GM12878 (cell line): ENCODE measurements around the gene ESYT2. TPM values are rescaled to one million over a fixed set of nuclear protein-coding genes. Genes with fewer than 3 reads are reported as not detected.
A peak's percentile ranks its signal among the peaks of the same experiment; 100 is the strongest.

Experiments used
- ATF3 ChIP-seq: IDR thresholded peaks from 2 replicates; pipeline ENCODE4 v1.6.1; 2011; ENCODE audit warnings: low read depth, mild to moderate bottlenecking, low read length, moderate library complexity, borderline replicate concordance; ENCODE audit errors: extremely low read depth
- BCL11A ChIP-seq: IDR thresholded peaks from 2 replicates; pipeline ENCODE4 v1.6.1; 2011; ENCODE audit warnings: low read depth, low read length
- CHD4 ChIP-seq: fragments of 200-600 bp; sonication (generic); IDR thresholded peaks from 2 replicates; pipeline ENCODE4 v1.6.1; 2016; ENCODE audit warnings: mild to moderate bottlenecking
- EP300 ChIP-seq, 2 experiments: fragments of 150-350 bp in 1 of 2; IDR thresholded peaks; 2 replicates each; pipeline ENCODE4 v1.6.1; 2011 to 2012; ENCODE audit warnings: low read depth in 2 of 2, low read length in 2 of 2, borderline replicate concordance in 1 of 2, improper control_type of control experiment in 1 of 2, inconsistent platforms in 1 of 2; ENCODE audit not compliant: control insufficient read depth in 1 of 2
- ETV6 ChIP-seq, 2 experiments: fragments of 450-650 bp in 1 of 2; IDR thresholded peaks in 1 of 2; conservative IDR thresholded peaks in 1 of 2; 2 replicates each; pipeline ENCODE4 v1.6.1; 2014; ENCODE audit warnings: antibody characterized with exemption in 1 of 2, borderline replicate concordance in 1 of 2, low read depth in 1 of 2, mild to moderate bottlenecking in 1 of 2, moderate library complexity in 1 of 2
- HCFC1 ChIP-seq: fragments of 150-350 bp; IDR thresholded peaks from 2 replicates; pipeline ENCODE4 v1.6.1; 2014; ENCODE audit warnings: low read length
- IKZF1 ChIP-seq: fragments of 450-650 bp; conservative IDR thresholded peaks from 2 replicates; pipeline ENCODE4 v1.6.1; 2017; ENCODE audit warnings: antibody characterized with exemption, mild to moderate bottlenecking
- IRF4 ChIP-seq: IDR thresholded peaks from 2 replicates; pipeline ENCODE4 v1.6.1; 2011; ENCODE audit warnings: low read depth, low read length
- KLF5 ChIP-seq: fragments of 450-650 bp; IDR thresholded peaks from 2 replicates; pipeline ENCODE4 v1.6.1; 2014; ENCODE audit warnings: mild to moderate bottlenecking; ENCODE audit not compliant: partially characterized antibody
- LARP7 ChIP-seq: fragments of 450-650 bp; IDR thresholded peaks from 2 replicates; pipeline ENCODE4 v1.6.1; 2017; ENCODE audit warnings: mild to moderate bottlenecking
- NFIC ChIP-seq: IDR thresholded peaks from 2 replicates; pipeline ENCODE4 v1.6.1; 2012; ENCODE audit warnings: low read depth, mild to moderate bottlenecking, inconsistent platforms, low read length, moderate library complexity
- NKRF ChIP-seq: fragments of 450-650 bp; conservative IDR thresholded peaks from 2 replicates; pipeline ENCODE4 v1.6.1; 2017; ENCODE audit warnings: mild to moderate bottlenecking, moderate library complexity
- NR2C1 ChIP-seq: fragments of 450-650 bp; IDR thresholded peaks from 2 replicates; pipeline ENCODE4 v1.6.1; 2017; ENCODE audit warnings: antibody characterized with exemption, mild to moderate bottlenecking, moderate library complexity
- PAX5 ChIP-seq: IDR thresholded peaks from 2 replicates; pipeline ENCODE4 v1.6.1; 2011; ENCODE audit warnings: low read depth, low read length, borderline replicate concordance
- POLR2A ChIP-seq: IDR thresholded peaks from 2 replicates; pipeline ENCODE4 v1.6.1; 2011; ENCODE audit warnings: low read depth, mild to moderate bottlenecking, low read length
- POLR2AphosphoS2 ChIP-seq: IDR thresholded peaks from 2 replicates; pipeline ENCODE4 v1.6.1; 2011; ENCODE audit warnings: low read depth, mild to moderate bottlenecking, low read length, improper control_type of control experiment, moderate library complexity
- POU2F2 ChIP-seq: IDR thresholded peaks from 3 replicates; pipeline ENCODE4 v1.6.1; 2011; ENCODE audit warnings: low read depth, mild to moderate bottlenecking, low read length, borderline replicate concordance
- RAD51 ChIP-seq: fragments of 450-650 bp; IDR thresholded peaks from 2 replicates; pipeline ENCODE4 v1.6.1; 2016; ENCODE audit warnings: moderate library complexity, mild to moderate bottlenecking, inconsistent platforms
- RCOR1 ChIP-seq: conservative IDR thresholded peaks from 2 replicates; pipeline ENCODE4 v1.6.1; 2012; ENCODE audit warnings: low read depth, low read length, improper control_type of control experiment
- SIN3A ChIP-seq: IDR thresholded peaks from 2 replicates; pipeline ENCODE4 v1.6.1; 2012; ENCODE audit warnings: low read depth, low read length, improper control_type of control experiment
- STAT3 ChIP-seq: IDR thresholded peaks from 2 replicates; pipeline ENCODE4 v1.6.1; 2011; ENCODE audit warnings: low read depth, low read length, improper control_type of control experiment
- USF1 ChIP-seq: IDR thresholded peaks from 2 replicates; pipeline ENCODE4 v1.6.1; 2011; ENCODE audit warnings: borderline replicate concordance, low read depth, mild to moderate bottlenecking, moderate library complexity, mixed read lengths, low read length; ENCODE audit not compliant: insufficient read depth; ENCODE audit errors: extremely low read length
- polyA plus RNA-seq, 11 experiments: library from polyadenylated mRNA; depleted of rRNA in 4 of 11; unstranded in 6 of 11; stranded (reverse) in 5 of 11; fragments of >200 nt; fragmentation: Nextera tagmentation in 4 of 11; fragmentation: Illumina TruSeq in 1 of 11; extraction: Ambion mirVana in 4 of 11; extraction: Trizol in 1 of 11; gene quantifications; 1 replicate in 1 of 11; 2 replicates in 10 of 11; pipeline versions ENCODE4 v1.2.1 to v1.2.3, GENCODE V29; 2011 to 2016; ENCODE audit warnings: inconsistent platforms in 2 of 11, missing spikeins in 2 of 11, low read depth in 1 of 11
- total RNA-seq, 4 experiments: library from RNA; depleted of rRNA in 3 of 4; stranded (reverse); fragments of >200 nt in 3 of 4; fragmentation: Illumina TruSeq in 1 of 4; extraction: Trizol in 1 of 4; gene quantifications; 2 replicates each; pipeline versions ENCODE4 v1.2.1 to v1.2.3, GENCODE V29; 2013 to 2021
- TF ChIP-seq, protein P1 (sequence below): fragments of 450-650 bp; IDR thresholded peaks from 2 replicates; pipeline ENCODE4 v1.6.1; 2017; ENCODE audit warnings: mild to moderate bottlenecking, low read depth, inconsistent platforms; ENCODE audit not compliant: poor library complexity, severe bottlenecking
- TF ChIP-seq, protein P2 (sequence below): IDR thresholded peaks from 2 replicates; pipeline ENCODE4 v1.6.1; 2011; ENCODE audit warnings: low read depth, low read length, improper control_type of control experiment, borderline replicate concordance

Gene ESYT2
- total and polyA plus RNA-seq, 10 of the 15 experiments (the other 5 are each of a cell fraction or from before 2014, with no cell fraction given) = 1.9 to 44.6 (median 21.4) TPM

- no peak for TF ChIP-seq POLR2AphosphoS2
- TF ChIP-seq ETV6 (conservative IDR thresholded peaks at IDR 0.05 in 1 of 2, IDR thresholded peaks at IDR 0.05 in 1 of 2; ENCODE audit: borderline replicate concordance in 1 of 2, low read depth in 1 of 2) = no peak
- TF ChIP-seq USF1 = no peak
- TF ChIP-seq PAX5 = peak; percentile 49; the same call in 1 of the 2 replicates
- peak; percentile 67 for TF ChIP-seq SIN3A
- TF ChIP-seq KLF5 = peak; percentile 59
- peak; percentile 52; the same call in 1 of the 2 replicates for TF ChIP-seq NKRF
- peak; percentile 48 for TF ChIP-seq NFIC
- TF ChIP-seq RAD51 = no peak; the same call in 1 of the 2 replicates
- TF ChIP-seq RCOR1 = no peak
- TF ChIP-seq HCFC1 = no peak
- TF ChIP-seq, protein P1, sequence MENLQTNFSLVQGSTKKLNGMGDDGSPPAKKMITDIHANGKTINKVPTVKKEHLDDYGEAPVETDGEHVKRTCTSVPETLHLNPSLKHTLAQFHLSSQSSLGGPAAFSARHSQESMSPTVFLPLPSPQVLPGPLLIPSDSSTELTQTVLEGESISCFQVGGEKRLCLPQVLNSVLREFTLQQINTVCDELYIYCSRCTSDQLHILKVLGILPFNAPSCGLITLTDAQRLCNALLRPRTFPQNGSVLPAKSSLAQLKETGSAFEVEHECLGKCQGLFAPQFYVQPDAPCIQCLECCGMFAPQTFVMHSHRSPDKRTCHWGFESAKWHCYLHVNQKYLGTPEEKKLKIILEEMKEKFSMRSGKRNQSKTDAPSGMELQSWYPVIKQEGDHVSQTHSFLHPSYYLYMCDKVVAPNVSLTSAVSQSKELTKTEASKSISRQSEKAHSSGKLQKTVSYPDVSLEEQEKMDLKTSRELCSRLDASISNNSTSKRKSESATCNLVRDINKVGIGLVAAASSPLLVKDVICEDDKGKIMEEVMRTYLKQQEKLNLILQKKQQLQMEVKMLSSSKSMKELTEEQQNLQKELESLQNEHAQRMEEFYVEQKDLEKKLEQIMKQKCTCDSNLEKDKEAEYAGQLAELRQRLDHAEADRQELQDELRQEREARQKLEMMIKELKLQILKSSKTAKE = peak; percentile 76
- TF ChIP-seq IRF4 = no peak
- peak; percentile 79 for TF ChIP-seq IKZF1
- peak; percentile 74 to 90; a peak in 3 of 4 replicates for TF ChIP-seq EP300 (IDR thresholded peaks at IDR 0.05; ENCODE audit: borderline replicate concordance in 1 of 2, control insufficient read depth in 1 of 2, low read depth in 2 of 2, low read length in 2 of 2)
- no peak for TF ChIP-seq STAT3
- TF ChIP-seq, protein P2, sequence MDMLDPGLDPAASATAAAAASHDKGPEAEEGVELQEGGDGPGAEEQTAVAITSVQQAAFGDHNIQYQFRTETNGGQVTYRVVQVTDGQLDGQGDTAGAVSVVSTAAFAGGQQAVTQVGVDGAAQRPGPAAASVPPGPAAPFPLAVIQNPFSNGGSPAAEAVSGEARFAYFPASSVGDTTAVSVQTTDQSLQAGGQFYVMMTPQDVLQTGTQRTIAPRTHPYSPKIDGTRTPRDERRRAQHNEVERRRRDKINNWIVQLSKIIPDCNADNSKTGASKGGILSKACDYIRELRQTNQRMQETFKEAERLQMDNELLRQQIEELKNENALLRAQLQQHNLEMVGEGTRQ = no peak
- 0 out of 2 replicates have a peak, but pooled peaks have one; percentile 15 for TF ChIP-seq NR2C1
- no peak for TF ChIP-seq ATF3
- peak; percentile 79 for TF ChIP-seq LARP7
- no peak for TF ChIP-seq CHD4
- TF ChIP-seq POU2F2 = no peak
- peak; percentile 76 for TF ChIP-seq POLR2A
- TF ChIP-seq BCL11A = peak; percentile 65
Measured at GRCh38 chr7:158818325-158819213, 10.7 kb downstream of the ESYT2 start (continued).
